PFSK-1 (cell line): Measurements from ENCODE around the gene ONECUT3.

Experiments
- FOXP2 ChIP-seq: optimal IDR thresholded peaks from 2 replicates; pipeline ENCODE3; 2011; ENCODE audit warnings: borderline replicate concordance, control low read depth, inconsistent platforms; ENCODE audit not compliant: insufficient read depth; ENCODE audit errors: extremely low read length, extremely low read depth
- POLR2AphosphoS5 ChIP-seq: IDR thresholded peaks from 2 replicates; pipeline ENCODE4 v1.6.1; 2012; ENCODE audit warnings: low read depth, mild to moderate bottlenecking, control low read depth, low read length, moderate library complexity
- SIN3A ChIP-seq: IDR thresholded peaks from 2 replicates; pipeline ENCODE4 v1.6.1; 2012; ENCODE audit warnings: mild to moderate bottlenecking, low read length, moderate library complexity, borderline replicate concordance; ENCODE audit not compliant: insufficient read depth
- TAF1 ChIP-seq: IDR thresholded peaks from 2 replicates; pipeline ENCODE4 v1.6.1; 2012; ENCODE audit warnings: low read length, control low read depth, borderline replicate concordance; ENCODE audit not compliant: insufficient read depth
- TF ChIP-seq, protein P1 (sequence below), 2 experiments: IDR thresholded peaks; 2 replicates each; pipeline versions ENCODE4 v1.6.1 to v1.8.0; 2011 to 2012; ENCODE audit warnings: low read depth in 2 of 2, low read length in 2 of 2, control low read depth in 1 of 2, inconsistent platforms in 1 of 2, mild to moderate bottlenecking in 1 of 2, moderate library complexity in 1 of 2; ENCODE audit not compliant: insufficient read depth in 1 of 2

The ONECUT3 gene

DNA sequence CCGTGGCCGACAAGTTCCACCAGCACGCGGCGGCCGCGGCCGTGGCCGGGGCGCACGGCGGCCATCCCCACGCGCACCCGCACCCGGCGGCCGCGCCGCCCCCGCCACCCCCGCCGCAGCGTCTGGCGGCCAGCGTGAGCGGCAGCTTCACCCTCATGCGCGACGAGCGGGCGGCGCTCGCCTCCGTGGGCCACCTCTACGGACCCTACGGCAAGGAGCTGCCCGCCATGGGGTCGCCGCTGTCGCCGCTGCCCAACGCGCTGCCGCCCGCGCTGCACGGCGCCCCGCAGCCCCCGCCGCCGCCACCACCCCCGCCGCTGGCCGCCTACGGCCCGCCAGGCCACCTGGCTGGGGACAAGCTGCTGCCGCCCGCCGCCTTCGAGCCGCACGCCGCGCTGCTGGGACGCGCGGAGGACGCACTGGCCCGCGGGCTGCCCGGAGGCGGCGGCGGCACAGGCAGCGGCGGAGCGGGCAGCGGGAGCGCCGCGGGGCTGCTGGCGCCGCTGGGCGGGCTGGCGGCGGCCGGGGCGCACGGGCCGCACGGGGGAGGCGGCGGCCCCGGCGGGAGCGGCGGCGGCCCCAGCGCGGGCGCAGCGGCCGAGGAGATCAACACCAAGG is 821 bp downstream of the ONECUT3 start:
- TF ChIP-seq POLR2AphosphoS5 (no peak), SIN3A (no peak), FOXP2 (no peak), TAF1 (no peak)
- TF ChIP-seq, protein P1, sequence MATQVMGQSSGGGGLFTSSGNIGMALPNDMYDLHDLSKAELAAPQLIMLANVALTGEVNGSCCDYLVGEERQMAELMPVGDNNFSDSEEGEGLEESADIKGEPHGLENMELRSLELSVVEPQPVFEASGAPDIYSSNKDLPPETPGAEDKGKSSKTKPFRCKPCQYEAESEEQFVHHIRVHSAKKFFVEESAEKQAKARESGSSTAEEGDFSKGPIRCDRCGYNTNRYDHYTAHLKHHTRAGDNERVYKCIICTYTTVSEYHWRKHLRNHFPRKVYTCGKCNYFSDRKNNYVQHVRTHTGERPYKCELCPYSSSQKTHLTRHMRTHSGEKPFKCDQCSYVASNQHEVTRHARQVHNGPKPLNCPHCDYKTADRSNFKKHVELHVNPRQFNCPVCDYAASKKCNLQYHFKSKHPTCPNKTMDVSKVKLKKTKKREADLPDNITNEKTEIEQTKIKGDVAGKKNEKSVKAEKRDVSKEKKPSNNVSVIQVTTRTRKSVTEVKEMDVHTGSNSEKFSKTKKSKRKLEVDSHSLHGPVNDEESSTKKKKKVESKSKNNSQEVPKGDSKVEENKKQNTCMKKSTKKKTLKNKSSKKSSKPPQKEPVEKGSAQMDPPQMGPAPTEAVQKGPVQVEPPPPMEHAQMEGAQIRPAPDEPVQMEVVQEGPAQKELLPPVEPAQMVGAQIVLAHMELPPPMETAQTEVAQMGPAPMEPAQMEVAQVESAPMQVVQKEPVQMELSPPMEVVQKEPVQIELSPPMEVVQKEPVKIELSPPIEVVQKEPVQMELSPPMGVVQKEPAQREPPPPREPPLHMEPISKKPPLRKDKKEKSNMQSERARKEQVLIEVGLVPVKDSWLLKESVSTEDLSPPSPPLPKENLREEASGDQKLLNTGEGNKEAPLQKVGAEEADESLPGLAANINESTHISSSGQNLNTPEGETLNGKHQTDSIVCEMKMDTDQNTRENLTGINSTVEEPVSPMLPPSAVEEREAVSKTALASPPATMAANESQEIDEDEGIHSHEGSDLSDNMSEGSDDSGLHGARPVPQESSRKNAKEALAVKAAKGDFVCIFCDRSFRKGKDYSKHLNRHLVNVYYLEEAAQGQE (IDR thresholded peaks at IDR 0.05; ENCODE audit: insufficient read depth in 1 of 2, low read depth in 2 of 2, low read length in 2 of 2), result no peak

- TF ChIP-seq FOXP2, result no peak
- TF ChIP-seq SIN3A, result no peak
- no peak for TF ChIP-seq TAF1
- TF ChIP-seq, protein P1 (IDR thresholded peaks at IDR 0.05; ENCODE audit: insufficient read depth in 1 of 2, low read depth in 2 of 2, low read length in 2 of 2), result no peak
- no peak for TF ChIP-seq POLR2AphosphoS5
These were observed 1.5 kb downstream of the ONECUT3 start for GRCh38 chr19:1754636-1755466.

DNA sequence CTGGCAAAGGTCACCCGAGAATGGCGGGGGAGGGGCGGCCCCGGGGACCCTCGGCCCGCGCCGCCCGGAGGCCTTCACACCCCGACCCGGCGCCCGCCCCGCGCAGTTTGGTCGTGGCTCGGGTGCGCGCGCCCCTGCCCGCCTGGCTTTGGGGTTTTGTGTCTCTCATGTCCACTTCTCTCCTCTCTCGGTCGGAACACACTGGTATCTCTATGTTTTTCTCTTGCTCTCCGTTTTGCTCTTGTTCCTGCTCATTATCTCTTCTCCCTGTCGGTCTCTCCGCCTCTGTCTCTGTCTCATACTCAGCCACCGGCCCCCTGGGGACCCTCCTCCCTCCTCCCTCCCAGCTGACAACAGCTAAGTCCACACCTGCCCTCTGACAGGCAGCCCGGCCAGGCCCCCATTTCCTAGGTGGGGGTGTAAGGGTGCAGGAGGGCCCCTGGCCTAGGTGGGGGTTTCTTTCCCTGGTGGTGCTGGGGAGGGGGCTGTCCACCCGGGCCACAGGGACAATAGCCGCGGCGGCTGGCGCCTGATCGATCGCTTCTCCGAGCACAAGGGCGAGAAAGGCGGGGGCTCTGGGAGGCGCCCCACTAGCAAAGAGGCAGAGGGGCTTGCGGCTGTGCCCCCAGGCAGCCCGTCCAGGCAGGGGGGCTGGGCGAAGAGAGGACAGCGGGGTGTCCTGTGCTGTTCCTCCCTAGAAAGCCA is 2.3 kb downstream of the ONECUT3 start:
- TF ChIP-seq POLR2AphosphoS5 (no peak), SIN3A (no peak), FOXP2 (no peak), TAF1 (no peak)
- TF ChIP-seq, protein P1 (IDR thresholded peaks at IDR 0.05; ENCODE audit: insufficient read depth in 1 of 2, low read depth in 2 of 2, low read length in 2 of 2), result no peak

GRCh38 chr19:1756264-1756663 is 3.0 kb downstream of the ONECUT3 start:
- no peak for TF ChIP-seq TAF1

DNA sequence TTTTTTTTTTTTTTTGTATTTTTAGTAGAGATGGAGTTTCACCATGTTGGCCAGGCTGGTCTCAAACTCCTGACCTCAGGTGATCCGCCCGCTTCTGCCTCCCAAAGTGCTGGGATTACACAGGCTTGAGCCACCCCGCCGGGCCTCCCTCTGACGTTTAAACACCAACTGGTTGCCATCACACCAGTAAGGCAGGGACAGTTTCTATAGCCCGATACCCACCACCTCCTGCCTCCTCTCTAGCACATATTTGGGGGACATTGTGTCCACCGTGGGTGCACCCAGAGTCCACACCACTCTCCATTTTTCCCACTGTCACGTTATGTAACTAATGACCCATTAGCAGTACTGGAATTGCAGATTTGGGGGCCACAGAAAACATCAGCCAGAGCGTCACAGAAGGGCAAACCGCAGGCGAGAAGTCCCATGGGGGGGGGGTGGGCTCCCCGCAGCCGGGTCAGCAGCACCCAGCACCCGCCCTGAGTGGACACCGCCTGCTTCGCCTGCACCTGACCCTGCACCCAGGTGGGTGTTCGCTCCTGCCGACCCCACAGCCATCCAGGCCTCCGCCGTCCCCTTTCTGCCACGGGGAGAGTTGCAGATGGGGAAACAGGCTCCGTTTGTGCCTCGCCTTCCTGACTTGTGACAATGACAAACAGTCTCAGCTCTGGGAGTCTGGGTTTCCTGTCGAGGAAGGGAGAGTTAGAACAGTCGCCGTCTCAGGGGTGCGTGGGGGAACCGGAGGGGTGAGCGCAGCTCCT is 3.6 kb downstream of the ONECUT3 start:
- TF ChIP-seq POLR2AphosphoS5 (no peak), TAF1 (no peak), FOXP2 (no peak), SIN3A (no peak)
- TF ChIP-seq, protein P1 (IDR thresholded peaks at IDR 0.05; ENCODE audit: insufficient read depth in 1 of 2, low read depth in 2 of 2, low read length in 2 of 2), result no peak
